Thyroid gland (tissue), 4 donors: ENCODE results near the gene DMXL1. TPM values are rescaled to one million over a fixed set of nuclear protein-coding genes. Genes with fewer than 3 reads are reported as not detected.
"Not testable (repeated sequence)": the region's sequence is repeated elsewhere in the genome, so short reads cannot be mapped to it uniquely, and the experiment has no call there.

Source experiments
- DNase-seq, 2 donors: peaks; one replicate each; pipeline ENCODE4 v3.0.0-alpha.2; 2019
- H3K27ac ChIP-seq, 3 donors: fragments of 200-600 bp; sonication (generic); 1 replicate in 2 of 3; 2 replicates in 1 of 3; pipeline ENCODE4 v1.5.1; 2016 to 2019; ENCODE audit warnings: mild to moderate bottlenecking in 1 of 3, moderate library complexity in 1 of 3
- H3K27me3 ChIP-seq: fragments of 200-600 bp; sonication (generic); one replicate; pipeline ENCODE4 v1.5.1; 2019
- H3K36me3 ChIP-seq, 2 donors: fragments of 200-600 bp; sonication (generic); one replicate each; pipeline ENCODE4 v1.5.1; 2016 to 2019
- H3K4me1 ChIP-seq, 2 donors: fragments of 200-600 bp; sonication (generic); one replicate each; pipeline ENCODE4 v1.5.1; 2017 to 2019
- H3K4me3 ChIP-seq, 3 donors: fragments of 200-600 bp; sonication (generic); replicated peaks in 1 of 3; 1 replicate in 2 of 3; 2 replicates in 1 of 3; pipeline ENCODE4 v1.5.1; 2016; ENCODE audit warnings: mild to moderate bottlenecking in 1 of 3
- H3K9me3 ChIP-seq: fragments of 200-600 bp; sonication (generic); one replicate; pipeline ENCODE4 v1.5.1; 2017
- POLR2A ChIP-seq, 2 donors: fragments of 450-650 bp; IDR thresholded peaks; one replicate each; pipeline ENCODE4 v1.6.1; 2017; ENCODE audit warnings: antibody characterized with exemption in 2 of 2, mild to moderate bottlenecking in 2 of 2, moderate library complexity in 1 of 2
- WGBS, 2 donors: methylation state at CpG; one replicate each; pipeline ENCODE4 v1.1.5; 2017; 5-methylcytosine and 5-hydroxymethylcytosine counted together
- intact Hi-C: fragments of 100-400 bp; cut with DNase I; formaldehyde crosslinking; loops from one replicate; pipeline ENCODE4 v1.15.1; 2023
- total RNA-seq, 4 donors: library from RNA; depleted of rRNA; stranded (reverse); fragments of >200 nt; gene quantifications; one replicate each; pipeline ENCODE4 v1.2.3, GENCODE V29; 2016
- TF ChIP-seq, protein P1 (sequence below), 6 experiments: fragments of 200-600 bp in 3 of 6; fragments of 450-650 bp in 3 of 6; sonication (generic) in 3 of 6; IDR thresholded peaks; one replicate each; pipeline ENCODE4 v1.5.1; 2016 to 2019; ENCODE audit warnings: antibody characterized with exemption in 6 of 6, mild to moderate bottlenecking in 2 of 6, inconsistent platforms in 1 of 6, moderate library complexity in 1 of 6

DMXL1 gene
- total RNA-seq, 4 donors from 2014 or later, result 90.8 to 158 (median 95.4) TPM

DNA sequence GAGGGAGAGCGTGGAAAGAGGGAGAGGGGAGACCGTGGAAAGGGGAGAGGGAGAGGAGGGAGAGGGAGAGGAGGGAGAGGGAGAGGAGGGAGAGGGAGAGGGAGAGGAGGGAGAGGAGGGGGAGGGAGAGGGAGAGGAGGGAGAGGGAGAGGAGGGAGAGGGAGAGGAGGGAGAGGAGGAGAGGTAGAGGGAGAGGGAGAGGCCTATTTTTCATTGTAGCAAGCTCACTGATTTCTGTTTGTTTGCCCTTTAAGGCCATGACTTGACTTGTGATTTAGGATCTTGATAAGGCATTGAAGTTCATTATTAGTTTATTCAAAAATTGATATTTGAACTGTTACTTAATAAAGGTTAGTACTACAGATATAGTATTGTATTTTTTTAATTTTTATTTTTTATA is 52.4 kb downstream of the DMXL1 start:
- H3K9me3 ChIP-seq, result no peaks in the 10 kb centered on the region
- DNase-seq, result no peak
- H3K4me1 ChIP-seq, result no peaks in the 10 kb centered on the region
- TF ChIP-seq, protein P1, sequence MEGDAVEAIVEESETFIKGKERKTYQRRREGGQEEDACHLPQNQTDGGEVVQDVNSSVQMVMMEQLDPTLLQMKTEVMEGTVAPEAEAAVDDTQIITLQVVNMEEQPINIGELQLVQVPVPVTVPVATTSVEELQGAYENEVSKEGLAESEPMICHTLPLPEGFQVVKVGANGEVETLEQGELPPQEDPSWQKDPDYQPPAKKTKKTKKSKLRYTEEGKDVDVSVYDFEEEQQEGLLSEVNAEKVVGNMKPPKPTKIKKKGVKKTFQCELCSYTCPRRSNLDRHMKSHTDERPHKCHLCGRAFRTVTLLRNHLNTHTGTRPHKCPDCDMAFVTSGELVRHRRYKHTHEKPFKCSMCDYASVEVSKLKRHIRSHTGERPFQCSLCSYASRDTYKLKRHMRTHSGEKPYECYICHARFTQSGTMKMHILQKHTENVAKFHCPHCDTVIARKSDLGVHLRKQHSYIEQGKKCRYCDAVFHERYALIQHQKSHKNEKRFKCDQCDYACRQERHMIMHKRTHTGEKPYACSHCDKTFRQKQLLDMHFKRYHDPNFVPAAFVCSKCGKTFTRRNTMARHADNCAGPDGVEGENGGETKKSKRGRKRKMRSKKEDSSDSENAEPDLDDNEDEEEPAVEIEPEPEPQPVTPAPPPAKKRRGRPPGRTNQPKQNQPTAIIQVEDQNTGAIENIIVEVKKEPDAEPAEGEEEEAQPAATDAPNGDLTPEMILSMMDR (IDR thresholded peaks at IDR 0.05), result no peak
- no peak for TF ChIP-seq POLR2A (IDR thresholded peaks at IDR 0.05)
- H3K4me3 ChIP-seq, result no peak overlapping the region
- H3K27me3 ChIP-seq, result no peaks in the 10 kb centered on the region
- intact Hi-C loops, result no loop called here
- H3K27ac ChIP-seq, result no peak overlapping the region
- H3K36me3 ChIP-seq, result peaks cover 0 to 2% of the 10 kb centered on the region in 2 donors
- 94 to 96% methylated on average over 2 of the region's 2 CpGs for WGBS, 2 donors

DNA sequence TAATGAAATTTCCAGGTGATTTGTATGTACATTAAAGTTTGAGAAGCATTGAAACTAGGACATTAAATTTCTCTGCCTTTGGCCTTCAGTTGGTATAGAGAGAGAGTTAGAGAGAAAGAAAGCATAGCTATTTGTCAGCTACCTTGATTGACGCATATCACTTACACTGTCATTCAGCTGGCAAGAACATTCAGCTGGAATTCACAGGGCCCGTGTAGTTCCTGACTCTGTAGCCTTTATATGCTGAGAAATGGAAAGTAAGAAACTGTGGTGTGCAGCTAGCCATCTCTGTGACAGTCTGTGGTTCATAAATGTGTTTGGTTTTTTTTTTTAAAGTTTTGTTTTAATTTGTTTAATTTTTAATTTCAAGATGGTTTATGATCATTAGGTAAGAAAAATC is 58.9 kb downstream of the DMXL1 start:
- H3K36me3 ChIP-seq, result peaks cover 4 to 12% of the 10 kb centered on the region in 2 donors
- 87 to 93% methylated on average over 2 of the region's 2 CpGs for WGBS, 2 donors
- TF ChIP-seq, protein P1 (IDR thresholded peaks at IDR 0.05), result no peak
- no peak for TF ChIP-seq POLR2A (IDR thresholded peaks at IDR 0.05)

DNA sequence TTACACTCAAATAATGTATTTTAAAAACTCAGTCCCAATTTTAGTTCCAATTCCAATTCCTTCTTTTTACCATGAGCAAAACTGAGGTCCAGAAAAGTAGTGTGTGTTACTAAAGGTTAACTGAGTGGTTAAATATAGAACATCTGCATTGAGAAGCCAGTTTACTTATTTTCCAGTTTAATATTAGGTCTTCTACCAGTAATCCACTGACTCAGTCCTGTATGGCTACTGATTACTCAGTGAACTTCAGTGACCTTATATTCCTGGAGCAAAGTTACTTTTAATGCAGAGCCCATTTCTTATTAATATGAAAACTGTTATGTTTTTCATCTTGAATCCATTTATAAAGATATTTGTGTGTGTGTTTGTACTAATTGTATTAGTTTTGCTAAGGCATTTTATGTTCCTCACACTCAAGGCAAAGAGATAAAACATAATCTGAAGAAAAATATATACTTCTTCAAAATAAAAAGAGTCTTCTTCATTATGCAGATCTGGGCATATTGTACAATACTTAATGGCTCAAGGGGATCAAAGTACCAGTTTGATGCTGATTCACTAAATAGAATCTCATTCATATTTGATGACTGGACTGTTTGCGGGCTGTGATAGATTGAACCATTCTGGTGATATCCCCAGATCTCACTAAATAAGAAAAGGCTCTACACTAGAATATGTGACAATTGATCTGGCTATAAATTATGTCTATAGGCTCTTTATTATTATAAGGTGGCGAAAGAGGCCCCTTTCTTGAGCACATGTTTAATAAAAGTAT is 60.8 kb downstream of the DMXL1 start:
- no peak overlapping the region for H3K4me3 ChIP-seq
- intact Hi-C loops, result no loop called here
- H3K27me3 ChIP-seq, result no peaks in the 10 kb centered on the region
- WGBS, 2 donors, result 100% methylated on average over 2 of the region's 2 CpGs
- no peak overlapping the region for H3K27ac ChIP-seq
- DNase-seq, result no peak
- no peaks in the 10 kb centered on the region for H3K9me3 ChIP-seq
- H3K36me3 ChIP-seq, result peaks cover 6 to 17% of the 10 kb centered on the region in 2 donors
- TF ChIP-seq, protein P1 (IDR thresholded peaks at IDR 0.05), result no peak
- TF ChIP-seq POLR2A (IDR thresholded peaks at IDR 0.05), result no peak
- no peaks in the 10 kb centered on the region for H3K4me1 ChIP-seq

More for the DNA sequence above, 58.9 kb downstream of the DMXL1 start:
- DNase-seq, result no peak
- Histone ChIP-seq H3K4me1 (no peaks in the 10 kb centered on the region), H3K27ac (no peak overlapping the region), H3K9me3 (no peaks in the 10 kb centered on the region), H3K4me3 (no peak overlapping the region), H3K27me3 (no peaks in the 10 kb centered on the region)
- intact Hi-C loops, result no loop called here

DNA sequence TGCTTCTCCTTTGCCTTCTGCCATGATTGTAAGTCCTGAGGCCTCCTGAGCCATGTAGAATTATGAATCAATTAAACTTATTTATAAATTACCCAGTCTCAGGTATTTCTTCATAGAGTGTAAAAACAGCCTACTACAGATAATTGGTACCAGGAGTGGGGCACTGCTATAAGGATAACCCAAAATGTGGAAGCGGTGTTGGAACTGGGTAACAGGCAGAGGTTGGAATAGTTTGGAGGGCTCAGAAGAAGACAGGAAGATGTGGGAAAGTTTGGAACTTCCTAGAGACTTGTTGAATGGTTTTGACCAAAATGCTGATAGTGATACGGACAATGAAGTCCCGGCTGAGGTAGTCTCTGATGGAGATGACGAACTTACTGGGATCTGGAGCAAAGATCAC is 64.9 kb downstream of the DMXL1 start:
- H3K27ac ChIP-seq, H3K4me3 ChIP-seq, H3K27me3 ChIP-seq, DNase-seq, H3K4me1 ChIP-seq, intact Hi-C loops, H3K9me3 ChIP-seq: not testable (repeated sequence)
- H3K36me3 ChIP-seq, result peaks cover 7 to 18% of the 10 kb centered on the region in 2 donors
- 97 to 98% methylated on average over 4 of the region's 4 CpGs for WGBS, 2 donors

DNA sequence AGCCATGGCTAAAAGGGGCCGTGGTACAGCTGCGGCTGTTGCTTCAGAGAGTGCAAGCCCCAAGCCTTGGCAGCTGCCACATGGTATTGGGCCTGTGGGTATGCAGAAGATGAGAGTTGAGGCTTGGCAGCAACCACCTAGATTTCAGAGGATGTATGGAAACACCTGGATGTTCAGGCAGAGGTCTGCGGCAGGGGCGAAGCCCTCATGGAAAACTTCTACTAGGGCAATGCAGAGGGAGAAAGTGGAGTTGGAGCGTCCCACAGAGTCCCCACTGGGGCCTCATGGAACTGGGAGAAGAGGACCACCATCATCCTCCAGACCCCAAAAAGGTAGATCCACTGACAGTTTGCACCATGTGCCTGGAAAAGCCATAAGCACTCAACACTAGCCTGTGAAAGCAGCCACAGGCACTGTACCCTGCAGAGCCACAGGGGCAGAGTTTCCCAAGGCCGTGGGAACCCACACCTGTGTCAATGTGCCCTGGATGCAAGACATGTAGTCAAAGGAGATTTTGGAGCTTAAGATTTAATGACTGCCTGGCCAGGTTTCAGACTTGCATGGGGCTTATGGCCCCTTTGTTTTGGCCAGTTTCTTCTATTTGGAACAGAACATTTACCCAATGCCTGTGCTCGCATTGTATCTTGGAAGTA is 65.9 kb downstream of the DMXL1 start:
- WGBS, 2 donors, result 100% methylated on average over 7 of the region's 7 CpGs
- DNase-seq, result no peak
- Histone ChIP-seq H3K36me3 (peaks cover 7 to 18% of the 10 kb centered on the region in 2 donors), H3K27ac (no peak overlapping the region), H3K27me3 (no peaks in the 10 kb centered on the region), H3K9me3 (no peaks in the 10 kb centered on the region), H3K4me1 (no peaks in the 10 kb centered on the region), H3K4me3 (no peak overlapping the region)
- TF ChIP-seq POLR2A (IDR thresholded peaks at IDR 0.05), result no peak
- TF ChIP-seq, protein P1 (IDR thresholded peaks at IDR 0.05), result no peak
- intact Hi-C loops, result no loop called here
